GM19099 (cell line): ENCODE data around the gene SLC2A5.

ENCODE experiments used
- POLR2A ChIP-seq: IDR thresholded peaks from 3 replicates; pipeline ENCODE4 v1.6.1; 2011; ENCODE audit warnings: low read depth; ENCODE audit not compliant: insufficient read length; ENCODE audit errors: extremely low read depth

The SLC2A5 gene, protein sequence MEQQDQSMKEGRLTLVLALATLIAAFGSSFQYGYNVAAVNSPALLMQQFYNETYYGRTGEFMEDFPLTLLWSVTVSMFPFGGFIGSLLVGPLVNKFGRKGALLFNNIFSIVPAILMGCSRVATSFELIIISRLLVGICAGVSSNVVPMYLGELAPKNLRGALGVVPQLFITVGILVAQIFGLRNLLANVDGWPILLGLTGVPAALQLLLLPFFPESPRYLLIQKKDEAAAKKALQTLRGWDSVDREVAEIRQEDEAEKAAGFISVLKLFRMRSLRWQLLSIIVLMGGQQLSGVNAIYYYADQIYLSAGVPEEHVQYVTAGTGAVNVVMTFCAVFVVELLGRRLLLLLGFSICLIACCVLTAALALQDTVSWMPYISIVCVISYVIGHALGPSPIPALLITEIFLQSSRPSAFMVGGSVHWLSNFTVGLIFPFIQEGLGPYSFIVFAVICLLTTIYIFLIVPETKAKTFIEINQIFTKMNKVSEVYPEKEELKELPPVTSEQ

DNA sequence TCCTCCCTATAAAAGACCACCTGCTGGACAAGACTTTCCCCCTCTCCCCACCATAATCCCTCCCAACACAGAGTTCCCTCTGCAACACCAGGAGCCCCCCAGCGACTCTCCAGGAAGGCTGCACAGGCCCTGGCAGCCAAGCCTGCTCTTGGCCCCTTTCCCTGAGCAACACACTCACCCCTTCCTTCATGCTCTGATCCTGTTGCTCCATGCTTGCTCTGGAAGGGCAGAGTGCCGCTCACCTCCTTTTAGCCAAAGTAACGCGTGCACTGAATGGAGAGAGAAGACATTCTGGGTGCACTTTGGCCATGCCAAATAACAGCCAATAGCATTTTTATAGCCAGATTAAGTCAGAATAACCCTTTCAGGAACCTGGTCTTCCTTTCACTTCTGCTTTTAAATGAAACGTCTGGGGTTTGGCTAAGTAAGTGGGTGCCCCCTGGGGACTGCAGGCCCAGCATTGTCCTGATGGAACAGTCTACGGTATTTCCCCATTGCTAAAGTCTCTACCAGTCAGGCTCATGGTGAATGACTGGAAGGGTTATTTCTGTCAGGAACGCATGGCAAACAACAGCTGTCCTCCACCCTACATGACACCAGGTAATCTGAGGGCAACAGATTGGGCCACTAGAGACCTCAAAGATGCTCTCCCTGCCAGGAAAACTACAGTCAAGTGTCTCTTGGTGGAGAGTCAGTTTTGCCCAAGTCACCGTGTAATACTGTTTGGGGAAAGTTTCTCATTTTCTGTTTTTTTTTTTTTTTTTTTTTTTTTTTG, at the start of gene SLC2A5:
Gene SLC2A5 (minus strand): TSS at position 310 of the 775 bp plus-strand sequence. CDS start 99 bp downstream, at position 211.
- TF ChIP-seq POLR2A, result peak; percentile 72

DNA sequence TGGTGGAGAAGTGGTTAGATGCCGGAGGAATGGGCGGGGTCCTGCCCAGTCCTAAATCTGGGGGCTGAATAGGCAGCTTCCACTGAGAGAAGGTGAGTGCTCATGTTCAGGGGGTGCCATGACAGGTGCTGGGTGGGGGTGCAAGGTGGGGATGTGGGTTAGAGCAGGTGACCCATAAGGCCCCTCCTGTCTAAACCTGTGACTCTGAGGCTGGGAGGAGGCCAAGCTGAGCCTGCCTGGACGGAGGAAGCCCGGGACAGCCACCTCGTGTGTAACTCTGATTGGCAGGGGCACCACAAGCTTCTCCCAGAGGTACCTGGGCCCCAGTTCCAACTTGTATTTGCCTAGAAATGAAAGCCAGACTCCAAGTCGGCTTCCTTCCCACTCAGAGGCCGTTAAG, 48.8 kb upstream of the SLC2A5 start:
- no peak for TF ChIP-seq POLR2A

DNA sequence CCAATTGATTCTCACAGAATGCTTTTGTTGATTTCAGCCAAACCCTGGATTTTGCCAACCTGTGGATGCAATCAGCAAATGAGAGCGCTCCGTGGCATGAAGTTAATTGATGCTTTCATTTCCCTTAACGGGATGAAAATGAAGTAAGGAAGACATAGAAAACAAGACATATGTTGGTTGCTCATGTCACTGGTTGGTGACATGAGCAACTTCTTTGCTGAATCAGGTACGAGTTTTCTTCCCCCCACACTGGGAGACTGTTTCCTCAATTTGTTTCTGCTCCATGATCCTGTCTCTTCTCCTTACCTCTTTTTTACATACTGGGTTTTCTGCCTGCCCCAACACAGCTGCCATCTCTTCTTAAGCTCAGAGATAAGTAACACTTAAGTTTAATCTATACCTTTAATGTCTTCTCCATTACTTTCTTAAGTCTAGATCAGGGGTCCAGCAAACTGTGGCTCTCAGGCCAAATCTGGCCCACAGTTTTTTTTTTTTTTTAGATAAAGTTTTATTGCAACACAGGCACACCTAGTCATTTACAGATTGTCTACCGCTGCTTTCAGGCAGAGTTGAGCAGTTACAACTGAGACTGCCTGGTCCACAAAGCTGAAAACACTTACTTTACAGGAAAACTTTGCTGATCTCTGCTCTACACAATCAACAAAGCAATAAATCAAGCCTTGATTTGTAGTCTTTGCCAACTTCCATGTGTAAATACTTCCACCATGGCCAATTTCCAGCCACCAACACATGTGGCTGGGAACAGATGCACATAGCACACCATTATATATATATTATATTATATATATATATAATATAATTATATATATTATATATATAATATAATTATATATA, 46.1 kb upstream of the SLC2A5 start:
- no peak for TF ChIP-seq POLR2A

DNA sequence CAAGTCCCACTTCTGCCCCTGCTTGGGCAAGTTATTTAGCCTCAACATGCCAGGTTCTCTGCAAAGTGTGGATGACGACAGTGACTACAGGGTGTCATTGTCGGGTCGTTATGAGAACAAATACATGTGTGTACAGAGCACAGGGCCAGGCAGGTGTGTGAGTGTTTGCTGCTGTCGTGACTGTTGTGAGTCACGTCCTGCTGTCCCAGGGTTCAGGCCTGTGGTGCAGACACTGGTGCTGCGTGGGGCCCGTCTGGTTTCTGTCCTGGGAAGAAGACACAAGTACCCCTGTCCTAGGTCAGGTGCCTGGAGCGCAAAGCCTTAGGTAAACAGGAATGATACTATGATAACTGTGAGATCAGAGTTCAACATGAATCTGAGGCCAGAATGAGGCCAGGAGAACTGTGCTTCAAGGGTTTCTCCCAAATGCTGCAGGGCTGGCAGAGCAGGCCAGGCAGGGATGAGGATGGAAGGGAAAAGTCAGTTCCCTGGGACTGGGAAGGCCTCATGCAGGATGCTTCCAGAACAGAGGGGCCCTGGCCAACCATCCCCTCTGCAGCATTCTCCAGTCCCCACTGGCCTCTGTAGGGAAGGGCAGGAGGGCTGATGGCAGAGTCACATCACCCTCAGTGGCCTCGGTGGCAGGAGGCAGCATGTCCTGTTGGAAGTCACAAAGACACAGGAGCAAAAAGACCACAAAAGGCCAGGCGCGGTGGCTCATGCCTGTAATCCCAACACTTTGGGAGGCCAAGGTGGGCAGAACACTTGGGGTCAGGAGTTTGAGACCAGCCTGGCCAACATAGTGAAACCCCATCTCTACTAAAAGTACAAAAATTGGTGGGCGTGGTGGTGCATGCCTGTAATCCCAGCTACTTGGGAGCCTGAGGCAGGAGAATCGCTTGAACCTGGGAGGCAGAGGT, 43.8 kb upstream of the SLC2A5 start:
- TF ChIP-seq POLR2A, result no peak

DNA sequence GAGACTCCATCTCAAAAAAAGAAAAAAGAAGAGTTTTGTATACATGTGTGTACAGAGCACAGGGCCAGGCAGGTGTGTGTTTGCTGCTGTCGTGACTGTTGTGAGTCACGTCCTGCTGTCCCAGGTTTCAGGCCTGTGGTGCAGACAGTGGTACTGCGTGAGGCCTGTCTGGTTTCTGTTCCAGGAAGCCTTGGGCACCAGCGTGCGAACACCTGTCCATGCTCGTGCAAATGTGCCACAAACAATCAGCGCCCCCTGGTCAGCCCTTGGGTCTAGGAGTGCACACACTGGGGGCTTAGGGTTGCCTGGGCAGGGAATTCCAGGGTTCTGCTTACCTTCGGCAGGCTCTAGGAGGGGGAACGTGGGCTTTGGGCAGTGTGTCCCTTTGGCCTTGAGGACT, 42.5 kb upstream of the SLC2A5 start:
- no peak for TF ChIP-seq POLR2A

DNA sequence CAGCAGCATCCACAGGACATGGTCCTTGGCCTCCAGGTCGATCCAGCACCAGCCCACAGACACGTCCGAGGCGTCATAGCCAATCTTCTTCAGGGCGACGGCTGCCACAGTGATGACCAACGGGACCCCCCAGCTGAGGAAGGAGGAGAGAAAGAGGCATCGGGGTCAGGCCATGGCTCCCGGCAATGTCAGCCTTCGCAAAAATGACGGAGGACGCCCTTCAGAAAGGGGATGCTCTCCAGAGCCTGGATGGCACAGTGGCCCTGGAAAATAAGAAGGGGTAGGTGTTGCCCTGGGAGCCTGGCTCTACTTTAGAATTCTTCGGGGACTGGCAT, 41.9 kb upstream of the SLC2A5 start:
- TF ChIP-seq POLR2A, result no peak

DNA sequence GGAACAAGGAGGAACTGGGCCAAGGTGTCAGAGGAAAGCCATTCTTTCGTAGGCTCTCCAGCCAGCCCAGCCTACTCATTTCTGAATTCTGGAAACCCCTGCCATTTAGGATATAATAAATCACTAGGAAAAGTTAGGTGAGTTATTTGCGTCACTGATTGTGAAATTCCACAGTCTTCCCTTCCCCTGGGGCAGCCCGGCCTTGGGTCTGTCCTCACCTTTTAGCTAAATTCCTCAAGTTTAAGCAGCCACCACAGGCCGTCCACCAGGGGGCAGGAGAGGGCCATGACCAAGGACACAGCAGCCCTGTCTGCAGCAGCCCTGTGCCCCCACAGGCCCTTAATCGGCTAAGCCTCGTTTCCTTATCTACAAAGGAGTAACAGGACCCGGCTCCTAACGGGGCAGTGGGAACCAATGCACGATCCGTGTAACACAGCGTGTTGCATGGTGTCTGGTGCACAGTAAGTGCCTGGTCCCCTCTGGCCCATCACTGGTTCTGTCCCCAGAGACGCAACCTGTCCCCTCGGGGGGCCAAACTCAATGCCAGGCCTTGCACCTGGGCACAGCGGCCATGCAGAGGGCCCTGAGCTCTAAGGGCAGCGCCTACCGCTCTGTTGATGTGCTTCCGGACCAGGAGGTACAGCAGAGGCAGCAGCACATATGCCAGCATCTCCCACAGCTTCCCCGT, 41.4 kb upstream of the SLC2A5 start:
- no peak for TF ChIP-seq POLR2A

DNA sequence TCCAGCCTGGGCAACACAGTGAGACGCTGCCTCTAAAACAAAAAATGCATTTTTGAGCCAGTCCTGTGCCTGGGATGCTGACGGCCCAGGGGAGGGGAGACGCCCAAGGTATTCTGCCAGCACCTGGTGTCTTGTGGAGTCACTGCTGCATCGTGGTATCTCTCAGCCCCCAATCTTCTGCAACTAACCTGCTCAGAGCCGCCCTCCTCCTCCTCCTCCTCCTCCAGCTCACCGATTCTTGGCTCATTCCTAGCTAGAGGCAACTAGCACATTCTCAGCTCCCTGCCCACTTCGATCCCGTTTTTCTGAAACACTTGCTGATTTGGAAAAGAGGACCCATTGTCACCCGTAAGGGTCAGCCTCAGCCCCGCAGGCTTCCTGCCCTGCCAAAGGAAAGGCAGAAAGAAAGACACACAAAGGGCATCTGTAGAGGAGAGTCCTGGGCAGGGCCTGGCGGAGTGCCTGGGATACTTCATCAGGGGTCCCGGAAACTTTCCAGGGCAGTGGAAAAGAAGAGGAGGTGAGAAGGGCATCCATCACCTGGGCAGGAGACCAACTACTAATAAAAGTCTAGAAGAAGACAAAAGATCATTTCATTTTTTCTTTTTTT, 38.7 kb upstream of the SLC2A5 start:
- no peak for TF ChIP-seq POLR2A

DNA sequence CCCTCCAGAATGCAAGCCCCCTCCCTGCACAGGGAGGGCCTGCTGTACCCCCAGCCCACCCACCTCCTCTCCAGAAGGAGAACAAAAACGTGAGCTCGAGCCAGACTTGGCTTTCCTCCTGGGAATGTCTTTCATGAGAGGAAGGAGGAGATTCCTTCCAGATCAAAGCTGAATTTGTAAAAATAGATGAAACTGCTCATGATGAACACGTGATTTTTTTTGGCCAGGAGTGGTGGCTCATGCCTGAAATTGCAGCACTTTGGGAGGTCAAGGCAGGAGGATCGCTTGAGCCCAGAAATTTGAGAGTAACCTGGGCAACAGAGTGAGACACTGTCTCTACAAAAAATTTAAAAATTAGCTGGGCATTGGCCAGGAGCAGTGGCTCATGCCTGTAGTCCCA, 37.7 kb upstream of the SLC2A5 start:
- no peak for TF ChIP-seq POLR2A

DNA sequence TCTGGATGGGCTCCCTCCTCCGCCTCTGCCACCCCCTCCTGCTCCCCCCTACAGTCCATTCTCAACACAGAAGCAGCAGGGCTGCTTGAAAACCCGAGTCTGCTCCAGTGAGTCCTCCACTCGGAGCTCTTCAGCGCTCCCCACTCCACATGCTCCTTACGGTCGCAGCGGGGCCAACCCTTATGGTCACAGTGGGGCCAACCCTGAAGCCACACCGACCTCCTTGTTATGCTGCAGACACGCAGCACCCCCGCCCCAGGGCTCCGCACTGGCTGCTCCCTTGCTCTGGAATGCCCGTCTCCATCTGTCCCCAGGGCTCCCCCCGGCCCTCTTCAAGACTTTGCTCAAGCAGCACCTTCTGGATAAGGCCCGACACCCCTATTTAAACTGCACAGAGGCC, 36.9 kb upstream of the SLC2A5 start:
- no peak for TF ChIP-seq POLR2A

DNA sequence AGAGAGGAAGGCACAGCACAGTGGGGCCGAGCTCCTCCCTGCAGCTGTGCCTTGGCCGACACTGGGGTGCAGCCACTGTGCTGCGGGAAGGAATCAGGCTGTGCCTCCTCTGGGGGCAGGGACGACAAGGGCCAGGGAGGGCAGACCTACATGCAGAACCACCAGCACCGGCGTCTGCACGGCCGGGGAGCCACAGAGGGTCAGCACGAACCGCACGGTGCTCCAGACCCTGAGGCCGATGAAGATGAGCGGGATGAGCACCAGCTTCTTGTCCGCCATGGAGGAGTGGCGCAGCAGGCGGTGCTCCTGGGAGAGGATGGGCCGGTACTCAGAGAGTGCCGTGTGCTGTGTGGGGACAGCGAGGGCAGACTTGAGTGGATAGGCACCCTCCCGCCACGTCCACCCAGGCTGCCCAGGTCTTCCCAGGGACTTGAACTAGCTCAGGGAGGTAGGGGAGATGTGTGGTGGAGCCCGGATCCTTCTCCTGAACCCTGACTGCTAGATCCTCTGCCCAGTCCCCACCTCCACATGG, 36.0 kb upstream of the SLC2A5 start:
- TF ChIP-seq POLR2A, result no peak

DNA sequence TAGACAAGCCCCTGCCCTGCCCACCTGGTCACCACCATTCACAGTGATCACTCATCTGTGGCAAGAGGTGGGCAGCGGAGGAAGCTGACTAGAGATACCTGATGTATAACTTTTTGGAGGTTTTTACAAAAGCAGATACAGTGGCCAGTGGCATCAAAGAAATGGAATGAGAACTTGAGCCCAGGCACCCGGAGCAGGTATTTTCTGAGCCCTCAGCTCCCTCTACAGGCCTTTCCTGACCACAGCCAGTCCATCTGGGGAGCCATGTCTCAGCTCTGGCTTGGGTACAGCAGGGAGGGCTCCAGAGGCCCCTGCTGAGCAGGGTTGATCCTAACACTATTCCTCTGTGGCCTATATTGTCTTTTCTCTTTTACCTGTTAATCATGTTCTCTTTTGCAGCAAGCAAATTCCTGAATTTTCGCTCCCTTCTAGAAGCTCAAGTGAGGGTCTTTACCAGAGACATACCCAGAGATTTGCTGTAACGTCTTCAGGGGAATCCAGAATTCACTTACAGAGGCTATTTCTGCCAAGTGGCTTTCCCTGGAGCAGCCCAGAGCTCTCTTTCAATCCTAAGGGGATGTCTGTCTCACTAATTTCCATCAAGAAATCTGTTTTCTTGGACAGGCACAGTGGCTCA, 32.2 kb upstream of the SLC2A5 start:
- no peak for TF ChIP-seq POLR2A
